ENCODE results near the gene ST6GALNAC4.

DNA sequence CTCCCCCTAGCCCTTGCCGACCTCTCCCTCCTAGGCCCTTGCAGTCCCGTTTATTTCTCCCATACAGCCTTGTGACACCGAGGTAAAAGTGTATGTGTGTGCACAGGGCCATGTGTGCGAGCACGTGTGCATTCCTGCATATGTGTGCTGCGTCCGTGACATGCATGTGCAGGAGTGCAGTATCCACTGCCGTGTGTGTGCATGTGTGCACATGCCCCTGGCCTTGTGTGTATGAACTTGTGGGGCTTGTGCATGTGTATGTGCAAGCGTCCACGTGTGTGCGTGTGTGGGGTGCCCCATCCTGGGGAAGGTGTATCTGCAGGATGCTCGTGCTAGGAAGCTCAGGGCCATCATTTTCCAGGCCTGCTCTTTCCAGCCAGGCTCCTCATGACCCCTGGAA, 46.0 kb downstream of the ST6GALNAC4 start:
- TF ChIP-seq, protein P1, sequence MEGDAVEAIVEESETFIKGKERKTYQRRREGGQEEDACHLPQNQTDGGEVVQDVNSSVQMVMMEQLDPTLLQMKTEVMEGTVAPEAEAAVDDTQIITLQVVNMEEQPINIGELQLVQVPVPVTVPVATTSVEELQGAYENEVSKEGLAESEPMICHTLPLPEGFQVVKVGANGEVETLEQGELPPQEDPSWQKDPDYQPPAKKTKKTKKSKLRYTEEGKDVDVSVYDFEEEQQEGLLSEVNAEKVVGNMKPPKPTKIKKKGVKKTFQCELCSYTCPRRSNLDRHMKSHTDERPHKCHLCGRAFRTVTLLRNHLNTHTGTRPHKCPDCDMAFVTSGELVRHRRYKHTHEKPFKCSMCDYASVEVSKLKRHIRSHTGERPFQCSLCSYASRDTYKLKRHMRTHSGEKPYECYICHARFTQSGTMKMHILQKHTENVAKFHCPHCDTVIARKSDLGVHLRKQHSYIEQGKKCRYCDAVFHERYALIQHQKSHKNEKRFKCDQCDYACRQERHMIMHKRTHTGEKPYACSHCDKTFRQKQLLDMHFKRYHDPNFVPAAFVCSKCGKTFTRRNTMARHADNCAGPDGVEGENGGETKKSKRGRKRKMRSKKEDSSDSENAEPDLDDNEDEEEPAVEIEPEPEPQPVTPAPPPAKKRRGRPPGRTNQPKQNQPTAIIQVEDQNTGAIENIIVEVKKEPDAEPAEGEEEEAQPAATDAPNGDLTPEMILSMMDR (IDR thresholded peaks at IDR 0.05 in 2 of 3, conservative IDR thresholded peaks at IDR 0.05 in 1 of 3; ENCODE audit: control insufficient read depth in 2 of 3, extremely low read depth in 1 of 3, insufficient read depth in 1 of 3, low read depth in 3 of 3, low read length in 3 of 3) = no peak
- TF ChIP-seq TAF1 (IDR thresholded peaks at IDR 0.05; ENCODE audit: borderline replicate concordance, low read depth, low read length) (no peak), EZH2 (IDR thresholded peaks at IDR 0.05; ENCODE audit: borderline replicate concordance, control insufficient read depth, low read depth, low read length) (no peak), PML (IDR thresholded peaks at IDR 0.05; ENCODE audit: low read length) (no peak), CREB1 (IDR thresholded peaks at IDR 0.05; ENCODE audit: low read depth) (no peak), SP1 (IDR thresholded peaks at IDR 0.05; ENCODE audit: low read depth, low read length) (no peak), POLR2A (IDR thresholded peaks at IDR 0.05; ENCODE audit: low read depth, low read length) (no peak), DPF2 (IDR thresholded peaks at IDR 0.05) (no peak), EP300 (IDR thresholded peaks at IDR 0.05; ENCODE audit: borderline replicate concordance in 1 of 2, control insufficient read depth in 1 of 2, low read depth in 2 of 2, low read length in 2 of 2) (no peak)
